GM12878 (cell line): Measurements from ENCODE around the gene GH2.

Experiments used
- CHD2 ChIP-seq: IDR thresholded peaks from 2 replicates; pipeline ENCODE4 v1.6.1; 2011; ENCODE audit warnings: low read depth, low read length, improper control_type of control experiment, borderline replicate concordance
- CTCF ChIP-seq, 3 experiments: IDR thresholded peaks in 2 of 3; conservative IDR thresholded peaks in 1 of 3; 2 replicates each; pipeline ENCODE4 v1.5.1; 2011; ENCODE audit warnings: low read depth in 3 of 3, low read length in 3 of 3, mild to moderate bottlenecking in 3 of 3, control low read depth in 2 of 3, moderate library complexity in 2 of 3, inconsistent platforms in 1 of 3, mixed read lengths in 1 of 3; ENCODE audit not compliant: control insufficient read depth in 2 of 3, insufficient read depth in 1 of 3; ENCODE audit errors: extremely low read depth in 1 of 3
- HCFC1 ChIP-seq: fragments of 150-350 bp; IDR thresholded peaks from 2 replicates; pipeline ENCODE4 v1.6.1; 2014; ENCODE audit warnings: low read length
- POLR2A ChIP-seq: IDR thresholded peaks from 2 replicates; pipeline ENCODE4 v1.6.1; 2011; ENCODE audit warnings: low read depth, mild to moderate bottlenecking, low read length
- SP1 ChIP-seq: IDR thresholded peaks from one replicate; pipeline ENCODE4 v1.6.1; 2011; ENCODE audit warnings: low read depth, low read length
- TARDBP ChIP-seq: IDR thresholded peaks from 2 replicates; pipeline ENCODE4 v1.6.1; 2016; ENCODE audit warnings: borderline replicate concordance

GRCh38 chr17:63859257-63859656 lies 22.5 kb downstream of the GH2 start:
- no peak for TF ChIP-seq CTCF (IDR thresholded peaks at IDR 0.05 in 2 of 3, conservative IDR thresholded peaks at IDR 0.05 in 1 of 3; ENCODE audit: control insufficient read depth in 2 of 3, extremely low read depth in 1 of 3, insufficient read depth in 1 of 3, low read depth in 3 of 3, low read length in 3 of 3)
- no peak for TF ChIP-seq TARDBP
- TF ChIP-seq SP1, result no peak
- no peak for TF ChIP-seq HCFC1
- no peak for TF ChIP-seq CHD2
- no peak for TF ChIP-seq POLR2A
